Trophoblast cell (in vitro differentiated cells and primary cell): Measurements from ENCODE around the gene RIMBP2.

Experiments used
- DNase-seq, 2 donors: peaks; one replicate each; pipeline ENCODE4 v3.0.0-alpha.2; 2016
- H2AFZ ChIP-seq: 2 replicates; pipeline ENCODE4 v1.6.1; 2013; ENCODE audit warnings: low read length, moderate library complexity, mild to moderate bottlenecking; ENCODE audit not compliant: insufficient read depth, poor library complexity
- H2AK5ac ChIP-seq: 2 replicates; pipeline ENCODE4 v1.6.1; 2013; ENCODE audit warnings: mild to moderate bottlenecking, low read length
- H2BK120ac ChIP-seq: 2 replicates; pipeline ENCODE4 v1.6.1; 2013; ENCODE audit warnings: low read length, mild to moderate bottlenecking, moderate library complexity; ENCODE audit not compliant: insufficient read depth, poor library complexity
- H2BK12ac ChIP-seq: 2 replicates; pipeline ENCODE4 v1.6.1; 2013; ENCODE audit warnings: mild to moderate bottlenecking, low read length, moderate library complexity
- H2BK5ac ChIP-seq: 2 replicates; pipeline ENCODE4 v1.6.1; 2013; ENCODE audit warnings: low read length, low read depth, moderate library complexity, mild to moderate bottlenecking; ENCODE audit not compliant: poor library complexity
- H3K14ac ChIP-seq: 2 replicates; pipeline ENCODE4 v1.6.1; 2013; ENCODE audit warnings: mild to moderate bottlenecking, low read length
- H3K18ac ChIP-seq: 2 replicates; pipeline ENCODE4 v1.6.1; 2013; ENCODE audit warnings: mild to moderate bottlenecking, low read length
- H3K23ac ChIP-seq: 2 replicates; pipeline ENCODE4 v1.6.1; 2013; ENCODE audit warnings: low read length
- H3K27ac ChIP-seq: 2 replicates; pipeline ENCODE4 v1.5.1; 2013; ENCODE audit warnings: low read depth, mild to moderate bottlenecking, inconsistent platforms, low read length, moderate library complexity
- H3K27me3 ChIP-seq: 2 replicates; pipeline ENCODE4 v1.6.1; 2013; ENCODE audit warnings: inconsistent platforms, mild to moderate bottlenecking, low read length, moderate library complexity; ENCODE audit not compliant: insufficient read depth
- H3K36me3 ChIP-seq, 2 experiments: 1 replicate in 1 of 2; 2 replicates in 1 of 2; pipeline ENCODE4 v1.6.1; 2013; ENCODE audit warnings: low read length in 2 of 2, mild to moderate bottlenecking in 2 of 2, moderate library complexity in 1 of 2; ENCODE audit not compliant: insufficient read depth in 2 of 2, control insufficient read depth in 1 of 2
- H3K4ac ChIP-seq: 2 replicates; pipeline ENCODE4 v1.6.1; 2013; ENCODE audit warnings: low read depth, mild to moderate bottlenecking, low read length, moderate library complexity
- H3K4me1 ChIP-seq, 2 experiments: 1 replicate in 1 of 2; 2 replicates in 1 of 2; pipeline ENCODE4 v1.6.1; 2013; ENCODE audit warnings: low read length in 2 of 2, mild to moderate bottlenecking in 2 of 2, moderate library complexity in 1 of 2; ENCODE audit not compliant: insufficient read depth in 2 of 2, control insufficient read depth in 1 of 2
- H3K4me2 ChIP-seq: 2 replicates; pipeline ENCODE4 v1.6.1; 2013; ENCODE audit warnings: inconsistent platforms, mild to moderate bottlenecking, low read length, moderate library complexity
- H3K4me3 ChIP-seq: 2 replicates; pipeline ENCODE4 v1.5.1; 2013; ENCODE audit warnings: mild to moderate bottlenecking, low read depth, low read length, inconsistent platforms
- H3K79me1 ChIP-seq: one replicate; pipeline ENCODE4 v1.6.1; 2013; ENCODE audit warnings: low read length
- H3K79me2 ChIP-seq: 2 replicates; pipeline ENCODE4 v1.6.1; 2013; ENCODE audit warnings: low read length, mild to moderate bottlenecking; ENCODE audit not compliant: control insufficient read depth, insufficient read depth, poor library complexity
- H3K9ac ChIP-seq: 2 replicates; pipeline ENCODE4 v1.6.1; 2013; ENCODE audit warnings: mild to moderate bottlenecking, low read length
- H3K9me3 ChIP-seq: 2 replicates; pipeline ENCODE4 v1.6.1; 2013; ENCODE audit warnings: low read depth, mild to moderate bottlenecking, control low read depth, inconsistent platforms, low read length; ENCODE audit not compliant: insufficient read depth
- H4K12ac ChIP-seq: 2 replicates; pipeline ENCODE4 v1.6.1; 2013; ENCODE audit warnings: low read depth, mild to moderate bottlenecking, low read length, moderate library complexity
- H4K8ac ChIP-seq: 2 replicates; pipeline ENCODE4 v1.6.1; 2013; ENCODE audit warnings: low read depth, mild to moderate bottlenecking, low read length, moderate library complexity
- H4K91ac ChIP-seq: one replicate; pipeline ENCODE4 v1.6.1; 2013; ENCODE audit warnings: low read depth, mild to moderate bottlenecking, low read length, moderate library complexity
- WGBS: extraction: QIAGEN DNeasy Blood & Tissue Kit; methylation state at CpG from one replicate; pipeline ENCODE4 v1.1.7; 2013; ENCODE audit warnings: missing lambda C conversion rate; ENCODE audit not compliant: insufficient read length, insufficient coverage; ENCODE audit errors: extremely low coverage; 5-methylcytosine and 5-hydroxymethylcytosine counted together

RIMBP2 gene

GRCh38 chr12:130490674-130491073 lies 225.4 kb downstream of the RIMBP2 start:
- DNase-seq: no peak
- Histone ChIP-seq H4K12ac (no peak overlapping the region), H2BK12ac (no peak overlapping the region), H2BK120ac (no peak overlapping the region), H3K9me3 (peaks cover 2% of the 10 kb centered on the region), H3K4me2 (no peak overlapping the region), H3K23ac (no peak overlapping the region), H3K9ac (no peak overlapping the region), H3K27me3 (no peaks in the 10 kb centered on the region), H2BK5ac (no peak overlapping the region), H3K18ac (no peak overlapping the region), H3K36me3 (no peaks in the 10 kb centered on the region), H3K14ac (no peak overlapping the region), H3K4me1 (no peaks in the 10 kb centered on the region), H3K79me1 (no peaks in the 10 kb centered on the region), H3K27ac (no peak overlapping the region), H3K79me2 (no peaks in the 10 kb centered on the region), H2AK5ac (no peak overlapping the region), H2AFZ (no peak overlapping the region), H4K8ac (no peak overlapping the region), H4K91ac (no peak overlapping the region), H3K4me3 (no peak overlapping the region), H3K4ac (no peak overlapping the region)
- no CpG with 5 or more reads among the region's 10 CpGs for WGBS

- Histone ChIP-seq H3K9me3 (peaks cover 4% of the 10 kb centered on the region), H4K12ac (no peak overlapping the region), H3K23ac (no peak overlapping the region), H3K36me3 (no peaks in the 10 kb centered on the region), H3K9ac (no peak overlapping the region), H3K4me2 (no peak overlapping the region), H3K14ac (no peak overlapping the region), H3K18ac (no peak overlapping the region), H4K91ac (no peak overlapping the region), H4K8ac (no peak overlapping the region), H2AFZ (no peak overlapping the region), H3K27me3 (no peaks in the 10 kb centered on the region), H2AK5ac (no peak overlapping the region), H3K27ac (no peak overlapping the region), H2BK5ac (no peak overlapping the region), H2BK120ac (no peak overlapping the region), H2BK12ac (no peak overlapping the region), H3K79me2 (no peaks in the 10 kb centered on the region), H3K79me1 (no peaks in the 10 kb centered on the region), H3K4me1 (no peaks in the 10 kb centered on the region), H3K4me3 (no peak overlapping the region), H3K4ac (no peak overlapping the region)
- WGBS: no CpG with 5 or more reads among the region's 7 CpGs
- DNase-seq: no peak
Observed at GRCh38 chr12:130489293-130489692, 226.8 kb downstream of the RIMBP2 start.

GRCh38 chr12:130488358-130488710 lies 227.8 kb downstream of the RIMBP2 start:
- no peak overlapping the region for H3K4me2 ChIP-seq
- no peak overlapping the region for H3K4me3 ChIP-seq
- DNase-seq: no peak
- H2BK12ac ChIP-seq: no peak overlapping the region
- no peak overlapping the region for H4K8ac ChIP-seq
- H3K36me3 ChIP-seq: no peaks in the 10 kb centered on the region
- H3K27ac ChIP-seq: no peak overlapping the region
- no peaks in the 10 kb centered on the region for H3K27me3 ChIP-seq
- no peak overlapping the region for H3K23ac ChIP-seq
- no peak overlapping the region for H2BK120ac ChIP-seq
- H4K91ac ChIP-seq: no peak overlapping the region
- no CpG with 5 or more reads among the region's 5 CpGs for WGBS
- H4K12ac ChIP-seq: no peak overlapping the region
- no peaks in the 10 kb centered on the region for H3K4me1 ChIP-seq
- no peaks in the 10 kb centered on the region for H3K79me1 ChIP-seq
- H2BK5ac ChIP-seq: no peak overlapping the region
- peaks cover 4% of the 10 kb centered on the region for H3K9me3 ChIP-seq
- H3K4ac ChIP-seq: no peak overlapping the region
- H3K79me2 ChIP-seq: no peaks in the 10 kb centered on the region
- no peak overlapping the region for H3K9ac ChIP-seq
- no peak overlapping the region for H2AFZ ChIP-seq
- no peak overlapping the region for H3K14ac ChIP-seq
- H2AK5ac ChIP-seq: no peak overlapping the region
- H3K18ac ChIP-seq: no peak overlapping the region

GRCh38 chr12:130487636-130488357 lies 228.3 kb downstream of the RIMBP2 start:
- Histone ChIP-seq H2BK12ac (no peak overlapping the region), H3K79me1 (no peaks in the 10 kb centered on the region), H3K27ac (no peak overlapping the region), H4K91ac (no peak overlapping the region), H3K27me3 (no peaks in the 10 kb centered on the region), H3K4me3 (no peak overlapping the region), H3K18ac (no peak overlapping the region), H3K36me3 (no peaks in the 10 kb centered on the region), H4K8ac (no peak overlapping the region), H2BK5ac (no peak overlapping the region), H2AFZ (no peak overlapping the region), H3K4me2 (no peak overlapping the region), H3K4ac (no peak overlapping the region), H3K23ac (no peak overlapping the region), H3K9ac (no peak overlapping the region), H4K12ac (no peak overlapping the region), H2BK120ac (no peak overlapping the region), H2AK5ac (no peak overlapping the region), H3K4me1 (no peaks in the 10 kb centered on the region), H3K79me2 (no peaks in the 10 kb centered on the region), H3K9me3 (peaks cover 4% of the 10 kb centered on the region), H3K14ac (no peak overlapping the region)
- DNase-seq: no peak
- WGBS: no CpG with 5 or more reads among the region's 11 CpGs
